Breast epithelium (tissue), 3 donors: Measurements from ENCODE around the gene CNTNAP2.

Source experiments
- CTCF ChIP-seq, 3 donors: fragments of 450-650 bp; IDR thresholded peaks; one replicate each; pipeline ENCODE4 v1.5.1; 2016 to 2017; ENCODE audit warnings: antibody characterized with exemption in 3 of 3, mild to moderate bottlenecking in 3 of 3, moderate library complexity in 3 of 3
- POLR2A ChIP-seq: fragments of 450-650 bp; IDR thresholded peaks from one replicate; pipeline ENCODE4 v1.6.1; 2016; ENCODE audit warnings: antibody characterized with exemption, mild to moderate bottlenecking, moderate library complexity
- POLR2AphosphoS5 ChIP-seq, 3 donors: sonication (generic); formaldehyde crosslinking; IDR thresholded peaks; one replicate each; pipeline ENCODE4 v1.6.1; 2017; ENCODE audit warnings: antibody characterized with exemption in 3 of 3

- TF ChIP-seq CTCF (IDR thresholded peaks at IDR 0.05) (no peak), POLR2AphosphoS5 (IDR thresholded peaks at IDR 0.05) (no peak), POLR2A (no peak)
These were observed 1787.6 kb downstream of the CNTNAP2 start for GRCh38 chr7:147904219-147904576.
